Stimulated activated CD4-positive, alpha-beta T cell treated with anti-CD3 and anti-CD28 coated beads, Interleukin-1b, Interleukin-23, amount 100 ng/mL, for 24 hours (primary cell): Measurements from ENCODE around the gene MLXIPL.
"Not testable (repeated sequence)": the region's sequence is repeated elsewhere in the genome, so short reads cannot be mapped to it uniquely, and the experiment has no call there.

Experiments used
- DNase-seq, 4 experiments: peaks; one replicate each; pipeline ENCODE4 v3.0.0-alpha.2; 2020; ENCODE audit warnings: low read depth in 4 of 4, low spot score in 1 of 4

Gene MLXIPL

DNA sequence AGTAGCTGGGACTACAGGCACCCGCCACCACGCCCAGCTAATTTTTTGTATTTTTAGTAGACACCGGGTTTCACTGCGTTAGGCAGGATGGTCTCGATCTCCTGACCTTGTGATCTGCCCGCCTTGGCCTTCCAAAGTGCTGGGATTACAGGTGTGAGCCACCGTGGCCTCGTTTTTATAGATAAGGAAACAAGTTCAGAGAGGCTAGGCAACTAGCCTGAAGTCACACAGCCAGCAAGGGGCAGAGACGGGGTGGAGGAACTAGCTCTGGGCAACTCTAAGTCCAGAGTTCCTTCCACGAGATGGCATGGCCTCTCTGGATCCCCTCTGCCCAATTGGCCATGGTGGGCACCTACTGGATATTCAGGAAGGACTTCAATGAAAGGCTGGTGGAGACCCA lies 9.4 kb downstream of the MLXIPL start:
- DNase-seq: not testable (repeated sequence)

DNA sequence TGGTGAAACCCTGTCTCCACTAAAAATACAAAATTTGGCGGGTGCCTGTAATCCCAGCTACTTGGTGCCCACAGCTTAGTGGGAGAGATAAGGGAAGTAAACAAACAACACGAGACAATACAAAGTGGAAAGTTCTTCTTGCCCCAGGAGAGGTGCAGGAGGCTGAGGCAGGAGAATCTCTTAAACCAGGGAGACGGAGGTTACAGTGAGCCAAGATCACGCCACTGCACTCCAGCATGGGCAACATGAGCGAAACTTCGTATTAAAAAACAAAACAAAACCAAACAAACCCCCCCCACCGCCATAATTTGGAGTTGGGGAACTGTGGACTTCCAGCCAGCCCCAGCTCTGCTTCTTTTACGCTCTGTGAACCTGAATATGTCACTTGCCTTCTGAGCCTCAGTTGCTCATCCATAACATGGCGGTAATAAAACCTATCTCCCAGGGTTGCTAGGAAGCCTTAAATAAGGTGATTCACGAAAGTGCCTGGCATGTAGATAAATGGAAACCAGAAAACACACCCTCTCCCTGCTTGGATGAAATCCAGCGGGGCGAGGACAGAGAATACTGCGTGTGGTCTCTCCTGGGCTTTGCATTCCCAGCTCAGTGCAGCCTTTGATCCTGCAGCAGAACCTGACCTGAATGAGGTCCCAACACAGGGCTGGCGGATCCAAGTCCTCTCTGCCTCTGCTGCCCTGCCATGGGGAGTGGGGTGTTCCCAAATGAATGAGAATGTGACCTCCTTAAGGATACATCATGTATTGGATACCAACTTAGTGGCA lies 10.2 kb downstream of the MLXIPL start:
- DNase-seq: no peak

DNA sequence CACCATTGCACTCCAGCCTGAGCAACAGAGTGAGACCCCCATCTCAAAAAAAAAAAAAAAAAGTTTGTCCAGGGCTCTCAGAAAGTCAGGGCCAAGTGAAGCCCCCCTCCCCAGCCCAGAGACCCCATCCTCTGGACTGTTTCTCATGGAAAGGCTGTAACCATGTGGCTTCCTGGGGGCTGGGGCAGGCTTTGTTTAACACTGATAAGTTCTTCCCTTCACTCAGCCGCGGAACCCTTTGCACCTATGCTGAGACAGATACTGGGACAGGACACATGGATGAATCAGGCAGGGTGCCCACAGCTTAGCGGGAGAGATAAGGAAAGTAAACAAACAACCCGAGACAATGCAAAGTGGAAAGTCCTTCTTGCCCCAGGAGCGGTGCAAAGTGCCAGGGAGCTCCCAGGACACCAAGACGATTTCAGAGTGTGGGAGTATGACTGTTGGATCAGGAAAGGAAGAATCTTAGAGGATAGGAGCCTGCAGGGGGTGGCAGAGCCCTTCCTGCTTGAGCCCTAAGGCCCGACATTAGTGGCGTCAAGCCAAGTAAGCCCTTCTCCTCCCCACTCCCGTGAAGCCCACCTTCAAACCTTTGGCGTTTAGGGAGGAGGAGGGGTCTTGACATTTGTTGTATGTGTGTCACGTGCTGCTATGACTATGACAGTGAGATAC lies 11.6 kb downstream of the MLXIPL start:
- no peak for DNase-seq

DNA sequence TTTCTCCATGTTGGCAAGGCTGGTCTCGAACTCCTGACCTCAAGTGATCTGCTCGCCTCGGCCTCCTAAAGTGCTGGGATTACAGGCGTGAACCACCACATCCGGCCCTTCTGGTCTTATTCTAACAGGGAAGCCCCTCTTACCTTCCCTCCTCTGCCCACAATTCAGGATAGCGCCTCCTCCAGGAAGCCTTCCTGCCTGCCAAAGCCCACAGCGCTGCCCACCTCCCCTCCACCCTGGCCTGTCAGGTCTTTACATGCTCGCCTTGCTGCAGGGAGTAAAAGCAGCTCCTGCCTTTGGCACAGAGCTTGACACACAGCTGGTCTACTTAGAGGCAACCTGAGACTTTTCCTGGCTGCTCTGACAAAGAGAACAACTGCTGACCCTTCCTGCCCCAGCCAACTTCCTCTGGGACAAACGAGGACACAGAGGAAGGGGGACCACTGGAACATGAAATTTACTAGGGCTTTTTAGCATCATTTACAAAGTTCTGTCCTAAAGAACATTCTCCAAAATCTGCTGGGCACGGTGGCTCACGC lies 13.2 kb downstream of the MLXIPL start:
- DNase-seq: no peak

DNA sequence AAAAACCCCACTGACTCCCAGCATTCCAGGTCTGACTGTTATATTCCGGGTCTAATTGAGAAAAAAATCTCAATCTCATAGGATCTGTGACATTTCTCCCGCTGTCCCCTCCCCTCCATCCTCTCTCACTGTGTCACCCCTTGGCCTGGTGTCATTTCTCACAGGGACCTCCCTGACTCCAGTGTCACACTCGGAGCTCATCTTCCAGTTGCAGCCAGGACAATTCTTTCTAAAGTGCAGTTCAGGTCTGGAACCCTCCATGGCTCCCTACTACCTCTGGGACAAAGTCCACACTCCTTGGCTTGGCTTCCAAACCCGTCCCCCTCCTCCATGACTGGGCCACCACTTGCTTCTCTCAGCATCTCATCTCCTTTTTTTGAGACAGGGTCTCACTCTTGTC lies 14.2 kb downstream of the MLXIPL start:
- DNase-seq: no peak

DNA sequence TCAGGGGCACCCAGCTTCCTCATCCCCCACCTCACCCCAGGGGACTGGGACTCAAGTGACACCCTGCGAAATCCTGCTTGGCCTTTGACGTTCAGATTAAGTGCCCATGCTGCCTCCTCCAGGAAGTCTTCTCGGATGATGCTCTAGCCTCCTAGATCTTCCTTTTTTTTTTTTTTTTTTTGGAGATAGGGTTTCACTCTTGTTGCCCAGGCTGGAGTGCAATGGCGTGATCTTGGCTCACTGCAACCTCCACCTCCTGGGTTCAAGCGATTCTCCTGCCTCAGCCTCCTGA lies 16.7 kb downstream of the MLXIPL start:
- DNase-seq: not testable (repeated sequence)

DNA sequence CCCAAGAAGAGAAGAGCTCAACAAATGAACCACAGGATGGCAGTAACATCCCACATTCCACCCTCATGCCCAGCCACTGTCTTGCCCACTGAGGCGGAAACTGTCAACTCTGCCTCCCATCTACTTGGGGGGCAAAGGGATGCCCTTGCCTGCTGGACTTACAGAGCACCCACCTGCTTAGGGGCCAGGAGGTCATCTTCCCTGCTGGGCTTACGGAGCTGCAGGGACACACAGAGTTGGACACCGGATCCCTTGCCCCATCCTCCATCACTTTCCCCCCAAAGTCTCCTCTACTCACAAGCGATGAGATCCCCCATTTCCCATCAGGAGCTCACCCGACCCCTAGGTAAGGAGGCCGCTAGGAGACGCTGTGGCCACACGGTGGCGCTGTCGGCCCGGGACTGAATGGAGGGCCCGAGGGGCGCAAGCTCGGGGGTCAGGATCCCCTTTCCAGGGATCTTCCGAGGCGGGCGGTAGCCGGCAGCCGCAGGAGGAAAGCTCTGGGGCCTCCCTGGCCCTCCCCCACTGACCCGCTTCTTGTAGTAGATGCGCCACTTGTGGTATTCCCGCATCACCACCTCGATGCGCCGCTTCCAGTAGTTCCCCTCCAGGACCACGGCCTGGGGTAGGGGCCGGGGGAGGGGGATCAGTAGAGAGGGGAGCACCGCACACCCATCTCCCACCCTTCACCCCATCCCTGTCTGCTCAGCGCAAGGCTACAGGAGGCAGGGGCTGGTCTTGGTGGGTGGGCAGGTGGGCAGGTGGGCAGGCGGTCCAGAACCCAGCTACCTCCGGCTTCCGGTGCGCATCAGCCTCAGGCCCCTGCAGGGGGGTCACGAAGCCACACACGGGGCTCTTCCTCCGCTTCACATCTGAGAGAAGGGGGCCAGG lies 17.3 kb downstream of the MLXIPL start:
- DNase-seq: peak; percentile 39 to 63 (median 54)

DNA sequence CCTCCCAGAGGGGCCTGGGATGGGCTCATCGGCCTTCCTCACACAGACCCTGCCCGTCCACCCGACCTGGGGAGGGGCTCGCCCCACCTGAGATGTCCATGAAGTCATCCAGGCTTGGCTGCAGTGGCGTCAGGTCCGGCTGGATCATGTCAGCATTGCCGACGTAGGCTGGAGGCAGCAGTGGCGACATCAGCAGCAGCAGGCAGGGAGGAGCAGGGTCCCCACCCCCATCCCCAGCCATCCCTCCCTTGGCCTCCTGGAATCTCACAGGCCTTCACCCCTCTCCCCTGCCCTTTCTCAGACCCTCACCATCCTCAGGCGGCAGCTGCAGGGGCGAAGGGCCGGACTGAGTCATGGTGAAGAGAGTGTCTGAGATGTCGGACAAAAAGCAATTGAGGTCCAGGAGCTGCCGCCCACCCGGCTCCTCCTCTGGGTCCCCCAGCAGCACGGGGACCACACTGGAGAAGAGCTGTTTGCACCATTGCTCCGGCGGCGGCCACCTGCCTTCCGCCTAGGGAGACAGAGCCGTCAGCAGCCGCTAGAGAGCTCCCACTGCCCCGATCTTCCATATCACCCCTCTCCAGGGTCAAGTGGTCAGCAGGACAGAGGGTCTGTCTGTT lies 18.6 kb downstream of the MLXIPL start:
- DNase-seq: no peak

DNA sequence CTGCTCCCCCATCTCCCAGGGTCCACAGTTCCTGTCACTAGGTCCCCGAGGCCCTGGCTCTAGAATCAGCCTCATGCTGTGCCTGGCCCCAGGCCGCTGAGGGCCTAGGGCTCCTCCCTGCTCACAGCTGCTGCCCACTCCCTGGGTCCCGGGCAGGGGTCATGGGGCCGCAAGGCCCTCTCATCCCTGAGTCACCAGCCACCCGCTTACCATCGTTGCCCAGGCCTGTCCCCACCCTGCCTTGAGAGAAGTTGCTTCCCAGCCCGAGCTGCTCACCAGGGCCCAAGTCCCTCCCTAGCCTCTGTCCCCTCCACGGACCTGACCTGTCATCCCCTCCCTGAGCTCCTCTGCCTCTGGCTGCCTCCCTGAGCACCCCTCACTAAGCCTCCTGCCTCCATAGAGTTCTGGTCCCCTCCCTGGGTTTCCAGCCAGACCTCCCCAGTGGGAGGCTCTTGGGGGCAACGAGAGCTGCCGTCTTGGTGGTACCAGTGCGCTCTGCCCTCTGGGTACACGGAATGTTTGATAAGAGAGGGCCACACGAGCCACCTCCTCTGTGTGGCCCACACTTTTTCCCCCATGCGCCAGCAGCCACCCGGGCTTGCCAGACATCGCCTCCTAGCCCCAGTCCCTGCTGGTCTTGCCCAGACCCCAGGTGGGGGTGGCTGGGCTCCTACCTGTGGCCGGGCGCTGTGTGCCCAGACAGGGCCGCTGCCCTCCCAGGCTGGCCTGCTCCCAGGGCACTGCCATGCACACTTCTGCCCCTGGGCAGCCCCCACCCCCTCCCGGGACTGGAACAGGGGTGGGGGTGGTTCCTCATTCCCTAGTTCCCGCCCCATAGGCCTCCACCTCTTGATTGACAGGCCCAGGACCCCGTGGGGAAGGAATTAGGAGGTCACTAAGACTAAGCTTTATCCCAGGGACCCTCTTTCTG lies 21.3 kb downstream of the MLXIPL start:
- DNase-seq: no peak

DNA sequence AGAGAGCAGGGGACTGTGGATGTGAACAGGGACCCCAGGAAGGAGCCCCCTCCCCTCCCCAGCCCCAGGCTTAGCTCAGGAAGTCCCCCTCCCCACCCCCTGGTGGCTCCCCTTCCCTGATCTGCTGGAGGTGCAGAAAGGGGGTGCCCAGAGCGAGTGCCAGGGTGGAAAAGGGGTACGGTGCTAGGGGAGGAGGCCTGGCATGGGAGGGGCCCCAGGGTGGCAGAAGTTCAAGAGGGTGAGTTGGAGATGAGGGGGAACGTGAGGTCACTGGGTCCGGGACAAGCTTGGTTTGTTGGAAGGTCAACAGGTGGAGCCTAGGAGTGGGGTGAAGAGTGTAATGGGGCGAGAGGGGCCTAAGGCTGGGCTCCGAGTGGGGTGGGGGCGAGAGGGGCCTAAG lies 24.4 kb downstream of the MLXIPL start:
- no peak for DNase-seq

DNA sequence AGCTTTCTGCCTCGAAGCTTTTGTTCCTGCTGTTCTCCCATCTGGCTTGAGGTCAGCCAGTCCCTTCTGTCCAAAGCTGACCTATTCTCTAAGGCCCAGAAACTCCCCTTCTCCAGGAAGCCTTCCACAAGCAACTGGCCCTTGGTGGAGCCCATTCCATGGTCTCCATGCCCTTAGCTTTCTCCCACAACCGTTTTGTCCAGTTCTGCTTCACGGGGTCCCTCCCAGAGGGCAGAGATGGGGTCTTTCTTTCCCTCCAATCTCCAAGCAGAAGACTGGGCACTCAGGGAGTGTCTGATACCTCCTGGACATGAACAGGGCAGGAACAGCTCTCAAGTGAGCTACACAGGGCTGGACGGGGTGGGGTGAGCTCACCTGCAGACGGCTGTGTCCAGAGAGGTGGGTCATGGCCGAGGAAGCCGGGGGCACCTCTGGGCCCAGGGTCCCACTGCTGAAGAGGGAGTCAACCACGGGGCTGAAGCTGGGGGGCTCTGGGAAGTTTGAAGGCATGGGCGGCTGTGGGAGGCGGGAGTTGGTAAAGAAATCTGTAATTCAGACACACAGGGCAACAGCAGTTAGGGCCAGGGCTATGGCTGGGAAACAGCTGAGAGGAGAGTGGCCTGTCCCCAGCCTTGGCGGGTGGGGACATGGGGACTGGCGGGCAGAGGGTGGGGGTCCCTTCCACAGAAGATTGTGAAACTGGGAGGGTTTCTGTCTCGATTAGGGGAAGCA lies 25.0 kb downstream of the MLXIPL start:
- DNase-seq: no peak

DNA sequence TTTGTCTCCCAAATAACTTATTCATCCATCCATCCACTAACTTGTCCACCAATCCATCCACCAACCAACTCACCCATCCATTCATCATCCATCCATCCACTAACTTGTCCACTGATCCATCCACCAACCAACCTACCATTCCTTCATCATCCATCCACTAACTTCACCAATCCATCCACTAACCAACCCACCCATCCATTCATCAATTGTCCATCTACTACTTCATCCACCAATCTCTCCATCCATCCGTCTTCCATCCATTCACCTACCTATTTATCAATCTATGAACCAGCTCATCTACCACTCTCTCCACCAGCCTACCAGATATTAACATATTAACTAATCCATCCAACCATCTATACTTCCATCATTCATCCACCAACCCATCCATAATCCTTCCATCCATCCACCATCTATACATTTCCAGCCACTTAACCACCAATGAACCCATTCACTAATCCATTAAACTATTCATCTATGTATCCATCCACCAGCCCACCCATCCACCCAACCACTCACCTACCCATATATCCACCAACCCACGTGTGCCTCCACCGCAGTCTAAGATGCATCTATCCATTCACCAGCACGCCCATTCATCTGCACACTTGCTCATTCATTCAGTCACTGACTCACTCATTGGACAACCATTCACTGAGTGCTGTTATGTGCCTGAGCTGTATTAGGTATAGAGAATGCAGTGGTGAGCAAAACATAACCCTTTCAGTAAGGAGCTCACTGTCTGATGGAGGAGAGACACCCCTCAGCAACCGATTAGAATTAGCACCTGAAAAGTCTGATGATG lies 26.1 kb downstream of the MLXIPL start:
- no peak for DNase-seq

DNA sequence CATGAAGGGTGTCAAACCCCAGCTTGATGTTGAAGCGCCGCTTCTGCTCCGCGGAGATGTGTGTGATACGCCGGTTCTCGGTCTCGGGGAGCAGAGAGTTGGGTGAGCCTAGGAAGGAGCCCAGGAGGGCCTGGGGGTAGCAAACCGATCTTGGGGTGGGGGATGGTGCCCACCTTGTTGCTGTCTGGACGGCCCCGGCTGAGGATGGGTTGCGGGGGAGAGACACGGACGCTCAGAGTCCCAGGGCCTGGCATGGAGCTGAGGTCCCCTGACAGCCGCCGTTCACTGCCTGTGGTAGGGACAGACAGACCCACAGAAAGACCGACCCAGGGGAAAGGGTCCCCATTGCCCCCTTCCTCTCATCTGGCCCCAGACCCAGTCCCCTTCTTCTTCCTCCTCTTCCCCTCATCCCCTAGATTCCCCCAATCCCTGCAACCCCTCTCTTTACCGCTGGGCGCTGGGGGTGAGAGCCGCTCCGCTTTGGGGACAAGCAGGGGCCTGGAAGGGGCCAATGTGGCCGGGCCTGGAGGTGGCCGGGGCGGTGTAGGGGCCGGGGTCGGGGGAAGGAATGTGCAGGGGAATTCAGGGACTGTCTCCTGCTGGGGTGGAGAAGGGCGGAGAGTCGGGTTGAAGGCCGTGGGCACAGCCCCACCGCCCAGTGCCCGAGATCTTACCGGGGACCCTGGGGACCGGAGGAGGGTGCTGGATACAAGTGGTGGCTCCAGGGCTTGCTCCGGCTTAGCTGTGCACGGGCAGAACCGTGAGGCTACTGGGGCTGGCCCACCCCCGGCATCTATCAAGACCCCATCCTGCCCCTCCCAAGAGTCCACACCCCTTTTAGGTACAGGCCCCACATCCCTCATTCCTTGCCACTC lies 27.9 kb downstream of the MLXIPL start:
- no peak for DNase-seq

DNA sequence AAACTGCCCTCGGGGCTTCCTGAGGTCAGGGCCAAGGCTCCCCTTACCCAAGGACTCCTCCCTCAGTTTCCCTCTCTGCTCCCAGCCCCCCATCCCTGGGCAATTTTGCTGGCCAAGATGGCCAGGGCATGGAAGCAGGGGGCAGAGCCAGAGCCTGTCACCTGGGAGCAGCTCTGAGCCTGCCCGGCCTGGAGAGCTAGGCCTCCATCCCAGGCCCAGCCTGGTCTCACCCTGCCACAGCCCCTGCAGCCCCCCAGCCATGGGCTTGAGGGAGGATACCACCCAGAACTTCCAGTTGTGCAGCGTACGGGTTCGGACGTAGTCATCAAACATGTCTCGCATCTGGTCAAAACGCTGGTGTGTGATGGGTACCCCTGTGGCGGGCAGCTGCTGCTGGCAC lies 29.0 kb downstream of the MLXIPL start:
- no peak for DNase-seq

DNA sequence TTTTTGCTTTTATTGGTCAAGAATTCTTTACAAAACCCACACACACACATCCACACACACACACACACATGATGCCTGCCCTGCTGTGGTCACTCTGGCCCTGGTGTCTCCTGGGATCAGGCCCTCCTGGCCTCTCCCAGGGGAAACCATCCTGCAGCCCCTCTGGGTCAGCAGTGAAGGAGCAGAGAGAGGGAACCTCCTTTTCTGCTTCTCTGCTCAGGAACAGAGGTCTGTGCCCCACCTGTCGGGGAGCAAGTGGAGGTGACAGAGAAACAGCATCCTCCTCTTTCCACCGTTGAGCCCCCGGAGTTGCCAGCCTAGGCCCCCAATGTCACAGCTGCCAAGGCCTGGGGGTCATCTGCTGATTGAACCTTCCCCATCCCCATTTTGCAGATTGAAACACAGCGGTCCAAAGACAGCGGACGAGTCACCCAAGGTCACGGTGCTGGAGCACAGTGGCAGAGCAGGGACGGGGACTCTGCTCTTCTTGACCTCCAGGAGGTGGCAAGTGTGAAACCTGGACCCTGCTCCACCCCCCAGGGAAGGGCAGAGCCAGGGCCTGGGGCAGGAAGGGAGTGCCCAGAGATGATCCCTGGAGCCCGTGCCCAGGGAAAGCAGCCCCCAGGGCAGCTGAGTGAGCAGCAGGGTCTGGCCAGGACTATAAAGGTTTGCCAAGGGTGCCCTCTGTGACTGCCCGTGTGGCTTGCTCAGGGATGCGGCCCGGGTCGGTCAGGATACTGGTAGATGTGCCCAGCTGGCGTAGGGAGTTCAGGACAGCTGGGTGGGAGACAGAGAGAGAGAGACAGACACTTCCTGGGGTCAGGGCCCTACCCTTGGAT lies 30.9 kb downstream of the MLXIPL start:
- no peak for DNase-seq

DNA sequence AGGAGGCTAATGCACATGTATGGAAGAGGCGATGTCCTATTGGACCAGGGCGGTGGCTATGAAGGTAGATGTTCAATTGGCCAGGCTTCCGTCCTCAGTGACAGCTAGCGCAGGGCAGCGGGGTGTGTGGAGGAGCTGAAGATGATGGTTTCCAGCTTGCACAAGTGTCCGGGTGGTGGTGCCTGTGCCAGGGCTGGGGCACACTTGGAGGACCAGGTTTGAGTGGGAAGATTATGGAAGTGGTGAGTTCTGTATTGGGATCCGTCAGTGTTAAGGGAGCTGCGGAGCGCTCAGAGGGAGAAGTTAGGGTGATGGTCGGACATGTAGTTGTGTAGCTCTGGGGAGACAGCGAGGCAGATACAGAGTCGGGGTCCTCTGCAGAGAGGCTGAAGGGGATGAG lies 37.4 kb downstream of the MLXIPL start:
- DNase-seq: no peak

DNA sequence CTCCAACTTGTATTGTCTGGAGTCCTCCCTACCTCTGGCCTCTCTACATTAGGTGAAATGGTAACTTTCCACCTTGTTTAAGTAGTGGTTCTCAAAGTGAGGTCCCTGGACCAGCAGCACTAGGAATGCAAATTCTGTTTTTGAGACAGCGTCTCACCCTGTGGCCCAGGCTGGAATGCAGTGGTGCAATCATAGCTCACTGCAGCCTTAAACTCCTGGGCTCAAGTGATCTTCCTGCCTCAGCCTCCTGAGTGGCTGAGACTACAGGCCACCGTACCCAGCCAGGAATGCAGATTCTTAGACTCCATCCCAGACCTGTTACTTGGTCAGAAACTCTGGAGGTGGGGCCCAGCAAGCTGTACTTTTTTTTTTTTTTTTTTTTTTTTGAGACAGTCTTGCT lies 39.1 kb downstream of the MLXIPL start:
- DNase-seq: no peak
